ENCODE results near the gene CRADD. TPM values are rescaled to one million over a fixed set of nuclear protein-coding genes. Genes with fewer than 3 reads are reported as not detected.

The CRADD gene
- total RNA-seq, 1 donor from 2014 or later: 9.8 TPM

DNA sequence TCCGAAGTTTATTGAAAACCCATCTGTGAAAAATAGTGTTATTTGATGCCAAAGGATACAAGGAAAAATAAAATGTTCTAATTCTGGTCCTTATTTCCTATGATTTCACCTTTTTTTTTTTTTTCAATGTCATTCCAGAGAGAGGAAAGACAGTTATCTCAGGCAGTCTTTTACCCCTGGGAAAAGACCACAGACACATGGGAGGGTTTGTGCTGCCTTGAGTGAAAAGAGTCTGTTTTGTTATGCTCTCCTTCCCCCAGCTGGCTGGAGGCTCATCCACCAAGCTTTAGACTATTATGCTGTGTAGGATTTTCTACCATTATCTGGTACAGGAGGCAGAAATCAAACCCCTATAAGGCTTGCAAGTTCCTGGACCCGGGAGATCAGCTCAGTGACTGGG lies 151.8 kb downstream of the CRADD start:
- no peaks in the 10 kb centered on the region for H3K9me3 Mint-ChIP-seq
- no peak for DNase-seq (ENCODE audit: low read depth, low spot score)
- no peak overlapping the region for H3K27ac Mint-ChIP-seq (ENCODE audit: unreplicated experiment)
- TF ChIP-seq, protein P1, sequence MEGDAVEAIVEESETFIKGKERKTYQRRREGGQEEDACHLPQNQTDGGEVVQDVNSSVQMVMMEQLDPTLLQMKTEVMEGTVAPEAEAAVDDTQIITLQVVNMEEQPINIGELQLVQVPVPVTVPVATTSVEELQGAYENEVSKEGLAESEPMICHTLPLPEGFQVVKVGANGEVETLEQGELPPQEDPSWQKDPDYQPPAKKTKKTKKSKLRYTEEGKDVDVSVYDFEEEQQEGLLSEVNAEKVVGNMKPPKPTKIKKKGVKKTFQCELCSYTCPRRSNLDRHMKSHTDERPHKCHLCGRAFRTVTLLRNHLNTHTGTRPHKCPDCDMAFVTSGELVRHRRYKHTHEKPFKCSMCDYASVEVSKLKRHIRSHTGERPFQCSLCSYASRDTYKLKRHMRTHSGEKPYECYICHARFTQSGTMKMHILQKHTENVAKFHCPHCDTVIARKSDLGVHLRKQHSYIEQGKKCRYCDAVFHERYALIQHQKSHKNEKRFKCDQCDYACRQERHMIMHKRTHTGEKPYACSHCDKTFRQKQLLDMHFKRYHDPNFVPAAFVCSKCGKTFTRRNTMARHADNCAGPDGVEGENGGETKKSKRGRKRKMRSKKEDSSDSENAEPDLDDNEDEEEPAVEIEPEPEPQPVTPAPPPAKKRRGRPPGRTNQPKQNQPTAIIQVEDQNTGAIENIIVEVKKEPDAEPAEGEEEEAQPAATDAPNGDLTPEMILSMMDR (conservative IDR thresholded peaks at IDR 0.05): no peak
- H3K27me3 Mint-ChIP-seq (ENCODE audit: low read depth): no peaks in the 10 kb centered on the region
- no peak overlapping the region for H3K4me3 Mint-ChIP-seq
- no peaks in the 10 kb centered on the region for H3K36me3 Mint-ChIP-seq (ENCODE audit: low read depth)
- H3K4me1 Mint-ChIP-seq: peaks cover 10% of the 10 kb centered on the region

- H3K36me3 Mint-ChIP-seq (ENCODE audit: low read depth): no peaks in the 10 kb centered on the region
- peaks cover 10% of the 10 kb centered on the region for H3K4me1 Mint-ChIP-seq
- TF ChIP-seq, protein P1 (conservative IDR thresholded peaks at IDR 0.05): no peak
- no peak overlapping the region for H3K4me3 Mint-ChIP-seq
- H3K9me3 Mint-ChIP-seq: no peaks in the 10 kb centered on the region
- DNase-seq (ENCODE audit: low read depth, low spot score): no peak
- no peak overlapping the region for H3K27ac Mint-ChIP-seq (ENCODE audit: unreplicated experiment)
- H3K27me3 Mint-ChIP-seq (ENCODE audit: low read depth): no peaks in the 10 kb centered on the region
Observed at GRCh38 chr12:93831374-93831773, 154.2 kb downstream of the CRADD start.

- peaks cover 15% of the 10 kb centered on the region for H3K4me1 Mint-ChIP-seq
- DNase-seq (ENCODE audit: low read depth, low spot score): no peak
- TF ChIP-seq, protein P1 (conservative IDR thresholded peaks at IDR 0.05): no peak
- H3K9me3 Mint-ChIP-seq: no peaks in the 10 kb centered on the region
- no peak overlapping the region for H3K4me3 Mint-ChIP-seq
- no peaks in the 10 kb centered on the region for H3K36me3 Mint-ChIP-seq (ENCODE audit: low read depth)
- no peak overlapping the region for H3K27ac Mint-ChIP-seq (ENCODE audit: unreplicated experiment)
- no peaks in the 10 kb centered on the region for H3K27me3 Mint-ChIP-seq (ENCODE audit: low read depth)
Observed at GRCh38 chr12:93832131-93832530, 155.0 kb downstream of the CRADD start.

DNA sequence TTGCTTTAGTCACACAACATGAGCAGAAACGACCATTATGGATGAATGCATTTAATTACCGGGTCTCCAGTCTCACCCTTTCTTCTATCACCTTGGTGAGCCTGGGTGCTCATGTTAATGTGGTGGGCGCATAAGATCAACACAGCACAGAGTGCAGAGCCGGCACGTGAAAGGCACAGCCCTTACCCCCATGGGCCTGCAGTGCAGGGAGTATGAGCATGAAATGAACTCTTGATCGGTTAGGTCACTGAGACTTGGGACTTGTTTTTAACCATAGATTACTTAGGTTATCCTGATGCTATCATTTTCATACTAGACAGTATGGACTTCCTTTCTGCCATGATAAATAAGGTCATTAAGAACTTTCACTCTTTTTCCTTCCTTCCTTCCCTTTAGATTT lies 156.8 kb downstream of the CRADD start:
- H3K9me3 Mint-ChIP-seq: no peaks in the 10 kb centered on the region
- H3K27ac Mint-ChIP-seq (ENCODE audit: unreplicated experiment): no peak overlapping the region
- TF ChIP-seq, protein P1 (conservative IDR thresholded peaks at IDR 0.05): no peak
- no peak overlapping the region for H3K4me3 Mint-ChIP-seq
- H3K4me1 Mint-ChIP-seq: peaks cover 21% of the 10 kb centered on the region
- H3K27me3 Mint-ChIP-seq (ENCODE audit: low read depth): no peaks in the 10 kb centered on the region
- DNase-seq (ENCODE audit: low read depth, low spot score): no peak
- no peaks in the 10 kb centered on the region for H3K36me3 Mint-ChIP-seq (ENCODE audit: low read depth)

GRCh38 chr12:93836620-93837260 lies 159.6 kb downstream of the CRADD start:
- DNase-seq (ENCODE audit: low read depth, low spot score): no peak
- TF ChIP-seq, protein P1 (conservative IDR thresholded peaks at IDR 0.05): no peak
- Mint-ChIP-seq H3K9me3 (no peaks in the 10 kb centered on the region), H3K4me3 (no peak overlapping the region), H3K27me3 (ENCODE audit: low read depth) (no peaks in the 10 kb centered on the region), H3K27ac (ENCODE audit: unreplicated experiment) (no peak overlapping the region), H3K36me3 (ENCODE audit: low read depth) (no peaks in the 10 kb centered on the region), H3K4me1 (peaks cover 20% of the 10 kb centered on the region)
